Tibial nerve (tissue), 4 donors: Measurements from ENCODE around the gene BMP8A.

Source experiments
- CTCF ChIP-seq, 5 experiments: fragments of 200-600 bp in 3 of 5; fragments of 450-650 bp in 2 of 5; sonication (generic) in 3 of 5; IDR thresholded peaks; one replicate each; pipeline ENCODE4 v1.5.1; 2016 to 2019; ENCODE audit warnings: antibody characterized with exemption in 5 of 5, mild to moderate bottlenecking in 3 of 5, moderate library complexity in 2 of 5
- EP300 ChIP-seq, 2 donors: sonication (generic); formaldehyde crosslinking; IDR thresholded peaks; one replicate each; pipeline ENCODE4 v1.6.1; 2017; ENCODE audit warnings: antibody characterized with exemption in 2 of 2, mild to moderate bottlenecking in 1 of 2

GRCh38 chr1:39452081-39452480 lies 39.4 kb upstream of the BMP8A start:
- no peak for TF ChIP-seq CTCF (IDR thresholded peaks at IDR 0.05)
- TF ChIP-seq EP300 (IDR thresholded peaks at IDR 0.05): no peak
